H9 (cell line): ENCODE measurements around the gene PLA2G4E. TPM values are rescaled to one million over a fixed set of nuclear protein-coding genes. Genes with fewer than 3 reads are reported as not detected.

Source experiments
- DNase-seq: peaks from one replicate; pipeline ENCODE4 v3.0.0-alpha.2; 2017
- H2AFZ ChIP-seq: one replicate; pipeline ENCODE4 v1.6.1; 2013; ENCODE audit warnings: mild to moderate bottlenecking, low read length, control low read depth, moderate library complexity
- H2AK5ac ChIP-seq: 2 replicates; pipeline ENCODE4 v1.6.1; 2013; ENCODE audit warnings: low read length, control low read depth, mixed read lengths; ENCODE audit not compliant: insufficient read length
- H2BK120ac ChIP-seq: one replicate; pipeline ENCODE4 v1.6.1; 2013; ENCODE audit warnings: low read depth, mild to moderate bottlenecking, low read length, control low read depth, inconsistent platforms; ENCODE audit not compliant: poor library complexity, severe bottlenecking
- H2BK12ac ChIP-seq: 2 replicates; pipeline ENCODE4 v1.6.1; 2013; ENCODE audit warnings: low read length, control low read depth, mixed read lengths, low read depth; ENCODE audit not compliant: insufficient read length
- H2BK15ac ChIP-seq: 2 replicates; pipeline ENCODE4 v1.6.1; 2013; ENCODE audit warnings: low read depth, low read length, control low read depth
- H2BK20ac ChIP-seq: one replicate; pipeline ENCODE4 v1.6.1; 2013; ENCODE audit warnings: low read depth, mild to moderate bottlenecking, low read length, control low read depth, inconsistent platforms; ENCODE audit not compliant: poor library complexity, severe bottlenecking
- H2BK5ac ChIP-seq: 2 replicates; pipeline ENCODE4 v1.6.1; 2013; ENCODE audit warnings: low read length, control low read depth, mixed read lengths; ENCODE audit not compliant: insufficient read length
- H3K14ac ChIP-seq: 2 replicates; pipeline ENCODE4 v1.6.1; 2013; ENCODE audit warnings: low read length, control low read depth; ENCODE audit not compliant: insufficient read depth
- H3K18ac ChIP-seq: 2 replicates; pipeline ENCODE4 v1.6.1; 2013; ENCODE audit warnings: low read depth, mild to moderate bottlenecking, mixed read lengths, low read length, control low read depth; ENCODE audit not compliant: insufficient read length
- H3K23ac ChIP-seq: 2 replicates; pipeline ENCODE4 v1.6.1; 2013; ENCODE audit warnings: low read length, control low read depth, mixed read lengths, low read depth; ENCODE audit not compliant: insufficient read length
- H3K23me2 ChIP-seq: 2 replicates; pipeline ENCODE4 v1.6.1; 2013; ENCODE audit warnings: low read depth, mild to moderate bottlenecking, mixed read lengths, low read length, control low read depth; ENCODE audit not compliant: insufficient read length, poor library complexity, severe bottlenecking
- H3K27ac ChIP-seq: 2 replicates; pipeline ENCODE4 v1.5.1; 2013; ENCODE audit warnings: low read length, control low read depth, mixed read lengths, low read depth; ENCODE audit not compliant: insufficient read length
- H3K27me3 ChIP-seq: 2 replicates; pipeline ENCODE4 v1.6.1; 2013; ENCODE audit warnings: low read length, control low read depth, inconsistent platforms; ENCODE audit not compliant: insufficient read depth
- H3K4ac ChIP-seq: 2 replicates; pipeline ENCODE4 v1.6.1; 2013; ENCODE audit warnings: low read depth, mild to moderate bottlenecking, control low read depth, inconsistent platforms, low read length, moderate library complexity
- H3K4me1 ChIP-seq: 2 replicates; pipeline ENCODE4 v1.6.1; 2013; ENCODE audit warnings: low read length, control low read depth, inconsistent platforms; ENCODE audit not compliant: insufficient read depth
- H3K4me2 ChIP-seq: 2 replicates; pipeline ENCODE4 v1.6.1; 2013; ENCODE audit warnings: low read length, control low read depth, mixed read lengths; ENCODE audit not compliant: insufficient read length, insufficient read depth
- H3K56ac ChIP-seq: 2 replicates; pipeline ENCODE4 v1.6.1; 2013; ENCODE audit warnings: low read depth, mild to moderate bottlenecking, mixed read lengths, low read length, control low read depth; ENCODE audit not compliant: insufficient read length
- H3K79me1 ChIP-seq: 2 replicates; pipeline ENCODE4 v1.6.1; 2013; ENCODE audit warnings: low read depth, mild to moderate bottlenecking, moderate library complexity, low read length, control low read depth, inconsistent platforms; ENCODE audit not compliant: insufficient read depth, poor library complexity, severe bottlenecking
- H3K79me2 ChIP-seq: 2 replicates; pipeline ENCODE4 v1.6.1; 2013; ENCODE audit warnings: low read length, control low read depth, inconsistent platforms; ENCODE audit not compliant: insufficient read depth
- H3K9ac ChIP-seq: 2 replicates; pipeline ENCODE4 v1.6.1; 2013; ENCODE audit warnings: low read length, control low read depth, mixed read lengths; ENCODE audit not compliant: insufficient read length; ENCODE audit errors: extremely low read depth
- H3K9me3 ChIP-seq: one replicate; pipeline ENCODE4 v1.6.1; 2013; ENCODE audit warnings: low read depth, low read length, inconsistent platforms; ENCODE audit not compliant: control insufficient read depth
- H3T11ph ChIP-seq: one replicate; pipeline ENCODE4 v1.6.1; 2013; ENCODE audit warnings: mild to moderate bottlenecking, low read length, control low read depth, inconsistent platforms
- H4K20me1 ChIP-seq: one replicate; pipeline ENCODE4 v1.6.1; 2013; ENCODE audit not compliant: control insufficient read depth, insufficient read length, insufficient read depth
- H4K5ac ChIP-seq: 2 replicates; pipeline ENCODE4 v1.6.1; 2013; ENCODE audit warnings: low read depth, mild to moderate bottlenecking, mixed read lengths, low read length, control low read depth; ENCODE audit not compliant: insufficient read length
- H4K8ac ChIP-seq: replicated peaks from 2 replicates; pipeline ENCODE4 v1.6.1; 2013; ENCODE audit warnings: low read length, control low read depth, mixed read lengths, low read depth; ENCODE audit not compliant: insufficient read length
- H4K91ac ChIP-seq: 2 replicates; pipeline ENCODE4 v1.6.1; 2013; ENCODE audit warnings: low read depth, mild to moderate bottlenecking, moderate library complexity, mixed read lengths, low read length, control low read depth; ENCODE audit not compliant: insufficient read length
- H3K27ac Mint-ChIP-seq, 3 experiments: 2 replicates in 2 of 3; 3 replicates in 1 of 3; pipeline ENCODE4 v1.8.0; 2020 to 2021; ENCODE audit warnings: mixed read lengths in 3 of 3, mild to moderate bottlenecking in 1 of 3, moderate library complexity in 1 of 3
- H3K27me3 Mint-ChIP-seq: 2 replicates; pipeline ENCODE4 v1.8.0; 2021; ENCODE audit warnings: low read depth, mild to moderate bottlenecking, moderate library complexity, mixed read lengths
- H3K36me3 Mint-ChIP-seq, 3 experiments: 2 replicates in 2 of 3; 3 replicates in 1 of 3; pipeline ENCODE4 v1.8.0; 2020 to 2021; ENCODE audit warnings: low read depth in 3 of 3, mixed read lengths in 3 of 3; ENCODE audit not compliant: insufficient read depth in 1 of 3
- H3K4me1 Mint-ChIP-seq, 2 experiments: 2 replicates each; pipeline ENCODE4 v1.8.0; 2020; ENCODE audit warnings: mixed read lengths in 2 of 2
- H3K4me3 Mint-ChIP-seq, 2 experiments: 2 replicates in 1 of 2; 3 replicates in 1 of 2; pipeline ENCODE4 v1.8.0; 2020 to 2021; ENCODE audit warnings: mild to moderate bottlenecking in 2 of 2, mixed read lengths in 2 of 2, moderate library complexity in 1 of 2
- H3K9me3 Mint-ChIP-seq, 2 experiments: 2 replicates in 1 of 2; 3 replicates in 1 of 2; pipeline ENCODE4 v1.8.0; 2020; ENCODE audit warnings: mild to moderate bottlenecking in 2 of 2, mixed read lengths in 2 of 2, moderate library complexity in 1 of 2
- CTCF ChIP-seq: fragments of 200-600 bp; sonication (generic); conservative IDR thresholded peaks from 3 replicates; pipeline ENCODE4 v1.8.0; 2021; ENCODE audit warnings: antibody characterized with exemption, mild to moderate bottlenecking
- WGBS: extraction: QIAGEN DNeasy Blood & Tissue Kit; methylation state at CpG from one replicate; pipeline ENCODE4 v1.1.7; 2013; ENCODE audit warnings: missing lambda C conversion rate, low lambda C conversion rate, mixed read lengths; ENCODE audit not compliant: insufficient read length; ENCODE audit errors: extremely low coverage; 5-methylcytosine and 5-hydroxymethylcytosine counted together
- total RNA-seq: library from RNA; stranded (reverse); gene quantifications from 2 replicates; pipeline ENCODE4 v1.2.1, GENCODE V29; 2021

PLA2G4E gene
- total RNA-seq, 1 experiment from 2014 or later: not detected

DNA sequence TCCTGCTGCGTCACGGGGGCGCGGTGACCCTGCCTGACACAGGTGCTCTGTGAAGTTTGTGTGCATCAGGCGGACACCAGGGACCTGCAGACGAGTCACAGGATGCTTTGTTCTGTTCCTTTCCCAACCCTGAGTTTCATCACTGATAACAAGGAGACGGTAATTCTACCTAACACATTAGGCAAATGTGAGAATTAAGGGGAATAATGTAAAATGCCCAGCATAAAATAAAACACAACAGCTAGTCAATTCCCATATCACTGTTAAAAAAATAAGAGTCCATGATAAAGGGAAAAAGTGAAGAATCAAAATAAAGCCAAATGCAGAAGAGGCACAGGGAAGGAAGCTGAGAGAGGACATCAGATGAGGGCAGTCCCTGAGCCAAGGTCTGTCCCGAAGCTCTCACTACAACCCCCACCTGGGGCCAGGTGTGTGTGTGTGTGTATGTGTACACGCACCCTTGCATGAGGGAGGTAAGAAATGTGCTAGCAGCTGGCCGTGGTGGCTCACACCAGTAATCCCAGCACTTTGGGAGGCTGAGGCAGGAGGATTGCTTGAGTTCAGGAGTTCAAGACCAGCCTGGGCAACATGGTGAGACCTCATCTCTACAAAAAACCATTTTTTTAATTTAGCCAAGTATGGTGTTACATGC lies 46.0 kb upstream of the PLA2G4E start:
- H4K5ac ChIP-seq: no peak overlapping the region
- no peak overlapping the region for H2BK120ac ChIP-seq
- no peak overlapping the region for H3K18ac ChIP-seq
- H3K4me1 ChIP-seq: no peaks in the 10 kb centered on the region
- no peak overlapping the region for H3K4me3 Mint-ChIP-seq
- no peaks in the 10 kb centered on the region for H4K20me1 ChIP-seq
- no peak overlapping the region for H2AK5ac ChIP-seq
- no peak overlapping the region for H3K23ac ChIP-seq
- no peak overlapping the region for H3K4ac ChIP-seq
- no peaks in the 10 kb centered on the region for H3K23me2 ChIP-seq
- H2BK20ac ChIP-seq: no peak overlapping the region
- H3K9me3 Mint-ChIP-seq: no peaks in the 10 kb centered on the region
- H2BK15ac ChIP-seq: no peak overlapping the region
- no peak overlapping the region for H3K14ac ChIP-seq
- no peak overlapping the region for H2BK5ac ChIP-seq
- no peak overlapping the region for H3T11ph ChIP-seq
- H4K91ac ChIP-seq: no peak overlapping the region
- H3K27me3 ChIP-seq: no peaks in the 10 kb centered on the region
- H3K79me2 ChIP-seq: no peaks in the 10 kb centered on the region
- no peak for DNase-seq
- no peak overlapping the region for H3K27ac ChIP-seq
- peak; percentile 13; the same call in 2 of the 3 replicates for TF ChIP-seq CTCF
- H3K27me3 Mint-ChIP-seq: peaks cover 1% of the 10 kb centered on the region
- no peak overlapping the region for H4K8ac ChIP-seq
- peaks cover 5 to 9% of the 10 kb centered on the region in 2 experiments for H3K4me1 Mint-ChIP-seq
- H3K56ac ChIP-seq: no peak overlapping the region
- no CpG with 5 or more reads among the region's 10 CpGs for WGBS
- H3K79me1 ChIP-seq: no peaks in the 10 kb centered on the region
- H3K27ac Mint-ChIP-seq: no peak overlapping the region
- no peaks in the 10 kb centered on the region for H3K36me3 Mint-ChIP-seq
- H3K4me2 ChIP-seq: no peak overlapping the region
- no peak overlapping the region for H2AFZ ChIP-seq
- no peak overlapping the region for H3K9ac ChIP-seq
- H2BK12ac ChIP-seq: no peak overlapping the region
- H3K9me3 ChIP-seq: no peaks in the 10 kb centered on the region
